Measurements from ENCODE around the gene PGAP6. TPM values are rescaled to one million over a fixed set of nuclear protein-coding genes. Genes with fewer than 3 reads are reported as not detected.

The PGAP6 gene
- total RNA-seq, 1 donor from 2014 or later, result 80.5 TPM

GRCh38 chr16:377419-377951 is 4.3 kb downstream of the PGAP6 start:
- Mint-ChIP-seq H3K4me1 (ENCODE audit: low read depth, unreplicated experiment) (peaks cover 3% of the 10 kb centered on the region), H3K9me3 (ENCODE audit: unreplicated experiment) (no peaks in the 10 kb centered on the region)

GRCh38 chr16:376817-377418 is 4.9 kb downstream of the PGAP6 start:
- Histone ChIP-seq H3K9me3 (ENCODE audit: insufficient read depth, low read depth, low read length) (no peaks in the 10 kb centered on the region), H3K36me3 (ENCODE audit: insufficient read depth, low read length) (no peaks in the 10 kb centered on the region), H3K4me3 (ENCODE audit: insufficient read depth, low read depth, low read length) (no peak overlapping the region), H3K79me2 (ENCODE audit: insufficient read depth, low read length) (peaks cover 25% of the 10 kb centered on the region), H4K20me1 (ENCODE audit: insufficient read depth, low read length) (peaks cover 30% of the 10 kb centered on the region), H3K27me3 (ENCODE audit: insufficient read depth, low read length) (no peaks in the 10 kb centered on the region), H2AFZ (ENCODE audit: low read depth, low read length) (no peak overlapping the region), H3K9ac (ENCODE audit: low read length) (no peak overlapping the region), H3K4me1 (ENCODE audit: insufficient read depth, low read length) (peaks cover 3% of the 10 kb centered on the region), H3K27ac (ENCODE audit: low read depth, low read length) (no peak overlapping the region), H3K4me2 (ENCODE audit: low read length) (no peak overlapping the region)
- no peak for FAIRE-seq
- no peak for DNase-seq (ENCODE audit: low read depth)
- Mint-ChIP-seq H3K36me3 (ENCODE audit: low read depth, unreplicated experiment) (no peaks in the 10 kb centered on the region), H3K27me3 (ENCODE audit: low read depth, unreplicated experiment) (no peaks in the 10 kb centered on the region), H3K9me3 (ENCODE audit: unreplicated experiment) (no peaks in the 10 kb centered on the region), H3K27ac (ENCODE audit: unreplicated experiment) (no peak overlapping the region), H3K4me1 (ENCODE audit: low read depth, unreplicated experiment) (peaks cover 3% of the 10 kb centered on the region), H3K4me3 (ENCODE audit: unreplicated experiment) (no peak overlapping the region)
- TF ChIP-seq CTCF (IDR thresholded peaks at IDR 0.05; ENCODE audit: insufficient read depth, low read depth, low read length) (no peak), EZH2 (IDR thresholded peaks at IDR 0.05; ENCODE audit: insufficient read depth, low read length) (no peak)

More at GRCh38 chr16:377419-377951, 4.3 kb downstream of the PGAP6 start:
- Histone ChIP-seq H3K27ac (ENCODE audit: low read depth, low read length) (no peak overlapping the region), H2AFZ (ENCODE audit: low read depth, low read length) (no peak overlapping the region), H3K79me2 (ENCODE audit: insufficient read depth, low read length) (peaks cover 25% of the 10 kb centered on the region), H3K9me3 (ENCODE audit: insufficient read depth, low read depth, low read length) (no peaks in the 10 kb centered on the region), H3K27me3 (ENCODE audit: insufficient read depth, low read length) (no peaks in the 10 kb centered on the region), H4K20me1 (ENCODE audit: insufficient read depth, low read length) (peaks cover 30% of the 10 kb centered on the region), H3K4me1 (ENCODE audit: insufficient read depth, low read length) (peaks cover 7% of the 10 kb centered on the region), H3K9ac (ENCODE audit: low read length) (no peak overlapping the region), H3K36me3 (ENCODE audit: insufficient read depth, low read length) (no peaks in the 10 kb centered on the region), H3K4me3 (ENCODE audit: insufficient read depth, low read depth, low read length) (no peak overlapping the region), H3K4me2 (ENCODE audit: low read length) (no peak overlapping the region)
- H3K36me3 Mint-ChIP-seq (ENCODE audit: low read depth, unreplicated experiment), result no peaks in the 10 kb centered on the region
- H3K27ac Mint-ChIP-seq (ENCODE audit: unreplicated experiment), result no peak overlapping the region
- TF ChIP-seq CTCF (IDR thresholded peaks at IDR 0.05; ENCODE audit: insufficient read depth, low read depth, low read length), result no peak
- no peak for TF ChIP-seq EZH2 (IDR thresholded peaks at IDR 0.05; ENCODE audit: insufficient read depth, low read length)
- no peaks in the 10 kb centered on the region for H3K27me3 Mint-ChIP-seq (ENCODE audit: low read depth, unreplicated experiment)
- FAIRE-seq (no peak), DNase-seq (ENCODE audit: low read depth) (no peak)
- no peak overlapping the region for H3K4me3 Mint-ChIP-seq (ENCODE audit: unreplicated experiment)

Measured in astrocyte (in vitro differentiated cells and primary cell).